ENCODE data around the gene VWA7.

VWA7 gene

GRCh38 chr6:31729515-31729978 is 47.6 kb downstream of the VWA7 start:
- ChIA-PET POLR2A (interaction anchor here (0.5 to 1.1 kb wide), 3 partner anchors 86 to 1097 kb away, joined by 4 to 6 read pairs (median 5); partner anchors contain the start of genes HSPA1A, HSPA1B and HSPA1L), CTCF (interaction anchor here (0.7 to 7.2 kb wide), 23 partner anchors 9 to 139 kb away, joined by 3 to 64 read pairs (median 6); partner anchors contain the start of genes ABHD16A, CLIC1, LSM2 and LY6G5C)
- TF ChIP-seq CTCF (IDR thresholded peaks at IDR 0.05; ENCODE audit: control extremely low read depth, extremely low read depth, low read depth, missing control alignments), result peak; percentile 87
- DNase-seq (ENCODE audit: extremely low spot score), result peak; percentile 79

DNA sequence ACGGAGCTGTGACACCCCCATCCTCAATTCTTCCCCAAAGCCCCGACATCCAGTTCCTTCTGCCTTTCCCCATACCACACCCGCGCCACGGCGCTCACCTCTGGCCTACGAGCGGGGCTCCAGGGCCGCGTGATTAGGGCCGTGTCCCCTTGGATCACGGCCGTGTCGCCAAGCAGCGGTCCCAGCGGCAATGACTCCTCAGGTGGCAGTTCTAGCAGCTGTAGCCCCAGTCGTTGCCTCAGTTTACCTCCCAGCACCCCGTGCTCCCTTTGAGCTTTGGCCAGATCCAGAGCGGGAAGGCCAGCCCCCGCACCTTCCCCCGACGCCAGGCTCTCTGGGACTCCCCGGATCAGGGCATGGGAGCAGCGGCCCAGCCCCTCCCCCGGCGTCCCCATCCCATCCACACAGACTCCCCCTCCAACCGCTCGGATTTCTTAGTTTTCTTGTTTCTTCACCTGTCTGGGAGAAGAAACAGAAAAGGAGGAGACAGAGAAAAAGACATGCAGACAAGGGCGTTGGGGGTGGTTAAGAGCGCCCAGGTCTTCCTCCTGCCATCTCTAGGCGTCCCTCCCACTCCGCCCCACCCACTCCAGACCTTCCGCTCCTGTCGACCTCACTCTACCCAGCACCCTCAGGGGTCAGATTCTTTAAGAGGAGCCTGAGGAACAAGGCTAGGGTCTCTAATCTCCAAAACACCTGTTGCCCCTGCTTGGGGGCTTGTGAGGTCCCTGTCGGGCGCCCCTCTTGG is 48.2 kb downstream of the VWA7 start, which contains the start of gene DDAH2:
Gene DDAH2 (minus strand): TSS at position 533 of the 748 bp plus-strand sequence. CDS start 138 bp downstream, at position 395.
- no peak for TF ChIP-seq CTCF (IDR thresholded peaks at IDR 0.05; ENCODE audit: control extremely low read depth, extremely low read depth, low read depth, missing control alignments)
- POLR2A ChIA-PET, result interaction anchor here (0.5 to 1.1 kb wide), 3 partner anchors 86 to 1096 kb away, joined by 4 to 6 read pairs (median 5); partner anchors contain the start of genes HSPA1A, HSPA1B and HSPA1L
- CTCF ChIA-PET, result interaction anchor here (0.7 to 7.2 kb wide), 21 partner anchors 8 to 140 kb away, joined by 3 to 64 read pairs (median 6); partner anchors contain the start of genes ABHD16A, CLIC1, LSM2 and LY6G5C
- no peak for DNase-seq (ENCODE audit: extremely low spot score)

- DNase-seq (ENCODE audit: extremely low spot score), result no peak
- ChIA-PET POLR2A (interaction anchor here (1.0 to 1.7 kb wide), 6 partner anchors 8 to 135 kb away, joined by 3 to 6 read pairs (median 4); partner anchors contain the start of genes CLIC1, HSPA1A, HSPA1B and HSPA1L), CTCF (interaction anchor here (1.2 to 7.2 kb wide), 11 partner anchors 11 to 102 kb away, joined by 3 to 64 read pairs (median 7); partner anchors contain the start of genes CLIC1, LY6G6D and MSH5)
- TF ChIP-seq CTCF (IDR thresholded peaks at IDR 0.05; ENCODE audit: control extremely low read depth, extremely low read depth, low read depth, missing control alignments), result no peak
These were observed 49.1 kb downstream of the VWA7 start for GRCh38 chr6:31727717-31728671.

- CTCF ChIA-PET, result interaction anchor here (1.2 to 7.2 kb wide), 9 partner anchors 12 to 103 kb away, joined by 3 to 64 read pairs (median 7); partner anchors contain the start of genes CLIC1, LY6G6D and MSH5
- POLR2A ChIA-PET, result interaction anchor here (1.0 to 1.7 kb wide), 6 partner anchors 9 to 135 kb away, joined by 3 to 6 read pairs (median 4); partner anchors contain the start of genes CLIC1, HSPA1A, HSPA1B and HSPA1L
- no peak for TF ChIP-seq CTCF (IDR thresholded peaks at IDR 0.05; ENCODE audit: control extremely low read depth, extremely low read depth, low read depth, missing control alignments)
- DNase-seq (ENCODE audit: extremely low spot score), result peak; percentile 87
These were observed 50.0 kb downstream of the VWA7 start for GRCh38 chr6:31727034-31727716.

DNA sequence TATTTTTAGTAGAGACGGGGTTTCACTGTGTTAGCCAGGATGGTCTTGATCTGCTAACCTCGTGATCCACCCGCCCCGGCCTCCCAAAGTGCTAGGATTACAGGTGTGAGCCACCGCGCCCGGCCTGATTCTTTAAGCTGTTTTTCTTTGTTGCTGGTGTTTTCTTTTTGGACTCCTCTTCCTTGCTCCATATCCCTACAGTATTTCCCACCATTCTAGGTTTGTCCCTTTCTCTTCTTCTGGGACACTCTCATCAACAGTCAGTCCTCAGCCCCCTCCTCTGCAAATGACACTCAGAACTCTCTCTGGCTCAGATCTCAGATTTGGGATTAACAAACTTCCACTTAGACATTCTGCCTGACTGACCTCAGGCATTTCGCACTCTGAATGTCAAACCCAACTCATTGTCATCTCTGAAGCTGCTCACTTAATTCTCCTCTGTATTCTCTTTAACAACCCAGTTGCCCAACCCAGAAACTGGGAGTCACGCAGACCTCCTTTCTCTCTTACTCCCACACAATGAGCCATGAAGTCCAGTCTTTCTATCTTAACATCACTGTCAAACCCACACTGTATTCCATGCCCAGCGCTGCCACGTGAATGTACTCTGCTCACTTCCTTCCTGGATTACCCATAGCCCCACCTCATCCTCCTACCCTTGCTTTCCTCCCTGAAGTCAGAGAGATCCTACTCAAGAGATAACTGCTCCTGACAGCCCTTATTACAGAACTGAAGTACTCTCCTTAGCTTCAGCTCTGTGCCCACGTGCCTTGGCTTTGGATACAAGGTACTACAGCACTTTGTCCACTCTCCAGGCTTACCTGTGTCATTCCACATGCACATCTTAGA is 51.4 kb downstream of the VWA7 start:
- CTCF ChIA-PET, result interaction anchor here (1.0 to 7.2 kb wide), 3 partner anchors 13 to 19 kb away, joined by 4 to 64 read pairs (median 5); partner anchors contain the start of genes CLIC1, LY6G6F and MSH5
- POLR2A ChIA-PET, result interaction anchor here (0.7 kb wide), 1 partner anchor 13 kb away, joined by 5 read pairs; no protein-coding TSS in a partner anchor
- TF ChIP-seq CTCF (IDR thresholded peaks at IDR 0.05; ENCODE audit: control extremely low read depth, extremely low read depth, low read depth, missing control alignments), result no peak
- no peak for DNase-seq (ENCODE audit: extremely low spot score)

Measured in GM10248 (cell line).